H1 (cell line): Measurements from ENCODE around the gene RMP24.

Experiments
- CTCF ChIA-PET: fragments of 300-600 bp; sonication (Branson Sonifier 250); formaldehyde crosslinking; loops from one replicate; lab custom pipeline; 2021; ENCODE audit not compliant: partially characterized antibody; lab: Charles Lee
- POLR2A ChIA-PET: fragments of 300-600 bp; sonication (Branson Sonifier 250); formaldehyde crosslinking; loops from one replicate; lab custom pipeline; 2021; ENCODE audit warnings: inconsistent platforms; ENCODE audit not compliant: partially characterized antibody; lab: Charles Lee
- DNase-seq, 2 experiments: peaks; one replicate each; pipeline versions ENCODE4 v3.0.0 to v3.0.0-alpha.2; 2010 to 2022; ENCODE audit warnings: low spot score in 2 of 2, low read depth in 1 of 2, mixed read lengths in 1 of 2
- FAIRE-seq: peaks from 2 replicates; lab custom pipeline; 2011; peaks lifted over from hg19 to GRCh38; lab: Jason Lieb, UNC
- H2AFZ ChIP-seq: 2 replicates; pipeline ENCODE4 v1.8.1; 2012; ENCODE audit warnings: low read length, inconsistent platforms
- H2AK5ac ChIP-seq: 2 replicates; pipeline ENCODE4 v1.6.1; 2013; ENCODE audit warnings: low read depth, low read length
- H2BK120ac ChIP-seq: replicated peaks from 2 replicates; pipeline ENCODE3; 2013; ENCODE audit warnings: low read depth, low read length, inconsistent platforms
- H2BK12ac ChIP-seq: 2 replicates; pipeline ENCODE4 v1.6.1; 2013; ENCODE audit warnings: low read depth, low read length
- H2BK15ac ChIP-seq: 2 replicates; pipeline ENCODE4 v1.6.1; 2013; ENCODE audit warnings: low read length
- H2BK20ac ChIP-seq: 2 replicates; pipeline ENCODE4 v1.6.1; 2013; ENCODE audit warnings: low read length
- H2BK5ac ChIP-seq: 2 replicates; pipeline ENCODE4 v1.6.1; 2013; ENCODE audit warnings: low read depth, low read length
- H3K14ac ChIP-seq: 2 replicates; pipeline ENCODE4 v1.6.1; 2013; ENCODE audit warnings: inconsistent platforms; ENCODE audit not compliant: insufficient read length
- H3K18ac ChIP-seq: 2 replicates; pipeline ENCODE4 v1.6.1; 2013; ENCODE audit warnings: low read length; ENCODE audit errors: extremely low read depth
- H3K23ac ChIP-seq: 2 replicates; pipeline ENCODE4 v1.6.1; 2013; ENCODE audit warnings: inconsistent platforms; ENCODE audit not compliant: insufficient read length
- H3K23me2 ChIP-seq: 2 replicates; pipeline ENCODE4 v1.6.1; 2013; ENCODE audit warnings: low read depth, low read length
- H3K27ac ChIP-seq: 2 replicates; pipeline ENCODE4 v1.6.1; 2011; ENCODE audit warnings: low read depth, low read length, inconsistent platforms
- H3K27me3 ChIP-seq, 4 experiments: replicated peaks in 1 of 4; 1 replicate in 1 of 4; 2 replicates in 3 of 4; pipeline versions ENCODE4 v1.6.1 to v1.8.1; 2011 to 2013; ENCODE audit warnings: low read length in 3 of 4, mild to moderate bottlenecking in 3 of 4, inconsistent platforms in 2 of 4, mixed read lengths in 2 of 4, moderate library complexity in 1 of 4; ENCODE audit not compliant: control insufficient read depth in 3 of 4, insufficient read depth in 3 of 4; ENCODE audit errors: extremely low read depth in 1 of 4
- H3K36me3 ChIP-seq, 4 experiments: 2 replicates each; pipeline versions ENCODE4 v1.6.1 to v1.8.1; 2011 to 2013; ENCODE audit warnings: mild to moderate bottlenecking in 4 of 4, low read length in 3 of 4, moderate library complexity in 2 of 4, control low read depth in 1 of 4, inconsistent platforms in 1 of 4; ENCODE audit not compliant: insufficient read depth in 4 of 4, control insufficient read depth in 2 of 4
- H3K4ac ChIP-seq: replicated peaks from 2 replicates; pipeline ENCODE3; 2013; ENCODE audit warnings: low read length, low read depth, mixed read lengths, inconsistent platforms; ENCODE audit not compliant: insufficient read length
- H3K4me1 ChIP-seq, 4 experiments: replicated peaks in 1 of 4; 1 replicate in 1 of 4; 2 replicates in 3 of 4; pipeline versions ENCODE4 v1.6.1 to v1.8.1; 2011 to 2013; ENCODE audit warnings: low read length in 3 of 4, inconsistent platforms in 2 of 4, mixed read lengths in 1 of 4; ENCODE audit not compliant: insufficient read depth in 4 of 4, control insufficient read depth in 3 of 4
- H3K4me2 ChIP-seq, 2 experiments: 2 replicates each; pipeline versions ENCODE4 v1.6.1 to v1.8.1; 2011 to 2013; ENCODE audit warnings: low read depth in 2 of 2, low read length in 2 of 2, control low read depth in 1 of 2, inconsistent platforms in 1 of 2, mild to moderate bottlenecking in 1 of 2; ENCODE audit not compliant: insufficient read depth in 1 of 2
- H3K4me3 ChIP-seq, 4 experiments: fragments of 200-600, 300-600 bp in 1 of 4; sonication (generic), shearing (Covaris generic), sonication (Bioruptor Twin) in 1 of 4; 2 replicates each; pipeline versions ENCODE4 v1.5.1 to v1.8.1; 2011 to 2016; ENCODE audit warnings: low read length in 4 of 4, low read depth in 3 of 4, control low read depth in 2 of 4, inconsistent platforms in 2 of 4, mild to moderate bottlenecking in 2 of 4, mixed read lengths in 1 of 4, moderate library complexity in 1 of 4; ENCODE audit not compliant: insufficient read depth in 2 of 4; ENCODE audit errors: extremely low read depth in 1 of 4
- H3K56ac ChIP-seq: replicated peaks from 2 replicates; pipeline ENCODE3; 2013; ENCODE audit warnings: low read depth, mild to moderate bottlenecking, mixed read lengths, low read length, inconsistent platforms; ENCODE audit not compliant: insufficient read length
- H3K79me1 ChIP-seq: 2 replicates; pipeline ENCODE4 v1.6.1; 2013; ENCODE audit warnings: low read depth, low read length, control low read depth
- H3K79me2 ChIP-seq, 2 experiments: 2 replicates each; pipeline versions ENCODE4 v1.6.1 to v1.8.1; 2012 to 2013; ENCODE audit warnings: low read length in 2 of 2, mild to moderate bottlenecking in 2 of 2, inconsistent platforms in 1 of 2; ENCODE audit not compliant: insufficient read depth in 2 of 2, control insufficient read depth in 1 of 2
- H3K9ac ChIP-seq, 4 experiments: replicated peaks in 1 of 4; 1 replicate in 1 of 4; 2 replicates in 3 of 4; pipeline versions ENCODE4 v1.6.1 to v1.8.1; 2011 to 2013; ENCODE audit warnings: low read depth in 3 of 4, low read length in 3 of 4, control low read depth in 2 of 4, mild to moderate bottlenecking in 2 of 4, moderate library complexity in 2 of 4, inconsistent platforms in 1 of 4; ENCODE audit errors: extremely low read depth in 1 of 4
- H3K9me3 ChIP-seq, 2 experiments: 2 replicates each; pipeline versions ENCODE4 v1.6.1 to v1.8.1; 2012 to 2013; ENCODE audit warnings: mild to moderate bottlenecking in 2 of 2, moderate library complexity in 2 of 2, control low read depth in 1 of 2, inconsistent platforms in 1 of 2, low read depth in 1 of 2, low read length in 1 of 2, mixed read lengths in 1 of 2; ENCODE audit not compliant: insufficient read depth in 2 of 2
- H4K20me1 ChIP-seq, 2 experiments: replicated peaks in 1 of 2; 2 replicates each; pipeline versions ENCODE3 to v1.8.1; 2011 to 2013; ENCODE audit warnings: inconsistent platforms in 2 of 2, low read length in 2 of 2, mild to moderate bottlenecking in 1 of 2; ENCODE audit not compliant: insufficient read depth in 2 of 2, control insufficient read depth in 1 of 2
- H4K5ac ChIP-seq: 2 replicates; pipeline ENCODE4 v1.6.1; 2013; ENCODE audit warnings: low read length, low read depth, mixed read lengths, inconsistent platforms; ENCODE audit not compliant: insufficient read length
- H4K8ac ChIP-seq: 2 replicates; pipeline ENCODE4 v1.8.0; 2013; ENCODE audit warnings: mild to moderate bottlenecking, moderate library complexity, low read length, inconsistent platforms; ENCODE audit not compliant: insufficient read depth; ENCODE audit errors: extremely low read depth
- H4K91ac ChIP-seq: replicated peaks from 2 replicates; pipeline ENCODE3; 2013; ENCODE audit warnings: low read length, mixed read lengths, inconsistent platforms; ENCODE audit not compliant: insufficient read length
- JUN ChIP-seq: IDR thresholded peaks from 2 replicates; pipeline ENCODE4 v1.6.1; 2011; ENCODE audit warnings: low read depth, mild to moderate bottlenecking, improper control_type of control experiment, low read length
- TAF1 ChIP-seq: IDR thresholded peaks from 2 replicates; pipeline ENCODE4 v1.6.1; 2011; ENCODE audit warnings: mild to moderate bottlenecking, low read depth, low read length
- TAF7 ChIP-seq: optimal IDR thresholded peaks from 2 replicates; pipeline ENCODE3; 2011; ENCODE audit warnings: low read depth, mild to moderate bottlenecking, inconsistent platforms, low read length, moderate library complexity, borderline replicate concordance
- TEAD4 ChIP-seq: IDR thresholded peaks from 2 replicates; pipeline ENCODE4 v1.6.1; 2012; ENCODE audit warnings: low read depth, low read length, inconsistent platforms, mixed read lengths
- WGBS, 2 experiments: shearing (Covaris generic) in 1 of 2; methylation state at CpG; one replicate each; pipeline versions ENCODE4 v1.1.6 to v1.1.7; 2013 to 2015; ENCODE audit warnings: low lambda C conversion rate in 2 of 2, mixed read lengths in 2 of 2, inconsistent platforms in 1 of 2, low coverage in 1 of 2, missing lambda C conversion rate in 1 of 2; ENCODE audit not compliant: insufficient replicate concordance in 2 of 2, insufficient coverage in 1 of 2, insufficient read length in 1 of 2; ENCODE audit errors: extremely low coverage in 1 of 2, missing lambda C conversion rate in 1 of 2; 5-methylcytosine and 5-hydroxymethylcytosine counted together

RMP24 gene

DNA sequence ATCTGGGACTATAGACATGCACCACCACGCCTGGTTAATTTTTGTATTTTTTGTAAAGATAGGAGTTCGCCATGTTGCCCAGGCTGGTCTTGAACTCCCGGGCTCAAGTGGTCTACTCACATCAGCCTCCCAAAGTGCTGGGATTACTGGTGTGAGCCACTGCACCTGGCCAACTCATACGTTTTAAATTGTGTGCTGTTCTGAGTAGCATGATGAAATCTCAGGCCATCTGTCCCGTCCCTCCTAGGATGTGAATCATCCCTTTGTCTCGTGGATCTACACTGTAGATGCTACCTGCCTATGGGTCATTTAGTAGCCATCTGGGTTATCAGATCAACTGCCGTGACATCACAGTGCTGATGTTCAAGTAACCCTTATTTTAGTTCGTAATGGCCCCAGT, 38.5 kb upstream of the RMP24 start:
- Histone ChIP-seq H2BK12ac (no peak overlapping the region), H3K36me3 (peaks cover 0 to 35% (median 11%) of the 10 kb centered on the region in 4 experiments; a peak in 5 of 8 replicates), H4K8ac (no peak overlapping the region), H3K4me2 (no peak overlapping the region), H3K9ac (no peak overlapping the region), H3K27me3 (no peaks in the 10 kb centered on the region), H4K5ac (no peak overlapping the region), H3K79me2 (no peaks in the 10 kb centered on the region; a peak in 1 of 4 replicates), H2AK5ac (no peak overlapping the region), H3K4me3 (no peak overlapping the region), H3K14ac (no peak overlapping the region), H2BK15ac (no peak overlapping the region), H3K23me2 (no peaks in the 10 kb centered on the region), H3K23ac (no peak overlapping the region), H2BK20ac (no peak overlapping the region), H4K20me1 (no peaks in the 10 kb centered on the region), H2BK120ac (no peak overlapping the region), H3K9me3 (no peaks in the 10 kb centered on the region), H2BK5ac (no peak overlapping the region), H3K18ac (no peak overlapping the region), H3K4me1 (peaks cover 0 to 4% (median 1%) of the 10 kb centered on the region in 4 experiments; a peak in 3 of 7 replicates), H3K27ac (no peak overlapping the region), H3K79me1 (no peaks in the 10 kb centered on the region; the same call in none of the 2 replicates), H3K4ac (no peak overlapping the region)
- POLR2A ChIA-PET = no interaction called here
- WGBS, 2 experiments = 62% methylated on average over 8 of the region's 8 CpGs; no CpG with 5 or more reads in 1 of the 2 experiments
- DNase-seq = no peak
- no peak for TF ChIP-seq TAF7
- no peak for TF ChIP-seq JUN
- TF ChIP-seq TEAD4 = no peak
- TF ChIP-seq TAF1 = no peak
- TF ChIP-seq, all 59 proteins: peak for 0
- Histone ChIP-seq H4K91ac (no peak overlapping the region), H3K56ac (no peak overlapping the region), H2AFZ (no peak overlapping the region)
- no peak for FAIRE-seq
- CTCF ChIA-PET = interaction anchor here (0.7 kb wide), 1 partner anchor 16 kb away, joined by 3 read pairs; no protein-coding TSS in a partner anchor
